HG03342 (cell line): ENCODE data around the gene GCNT1.
"Not testable (repeated sequence)": the region's sequence is repeated elsewhere in the genome, so short reads cannot be mapped to it uniquely, and the experiment has no call there.

Source experiments
- ATAC-seq: cut with Tn5 transposase; IDR thresholded peaks from one replicate; pipeline ENCODE4 v1.9.1; 2021; ENCODE audit warnings: mild to moderate bottlenecking, moderate library complexity; ENCODE audit not compliant: unreplicated experiment

The GCNT1 gene

DNA sequence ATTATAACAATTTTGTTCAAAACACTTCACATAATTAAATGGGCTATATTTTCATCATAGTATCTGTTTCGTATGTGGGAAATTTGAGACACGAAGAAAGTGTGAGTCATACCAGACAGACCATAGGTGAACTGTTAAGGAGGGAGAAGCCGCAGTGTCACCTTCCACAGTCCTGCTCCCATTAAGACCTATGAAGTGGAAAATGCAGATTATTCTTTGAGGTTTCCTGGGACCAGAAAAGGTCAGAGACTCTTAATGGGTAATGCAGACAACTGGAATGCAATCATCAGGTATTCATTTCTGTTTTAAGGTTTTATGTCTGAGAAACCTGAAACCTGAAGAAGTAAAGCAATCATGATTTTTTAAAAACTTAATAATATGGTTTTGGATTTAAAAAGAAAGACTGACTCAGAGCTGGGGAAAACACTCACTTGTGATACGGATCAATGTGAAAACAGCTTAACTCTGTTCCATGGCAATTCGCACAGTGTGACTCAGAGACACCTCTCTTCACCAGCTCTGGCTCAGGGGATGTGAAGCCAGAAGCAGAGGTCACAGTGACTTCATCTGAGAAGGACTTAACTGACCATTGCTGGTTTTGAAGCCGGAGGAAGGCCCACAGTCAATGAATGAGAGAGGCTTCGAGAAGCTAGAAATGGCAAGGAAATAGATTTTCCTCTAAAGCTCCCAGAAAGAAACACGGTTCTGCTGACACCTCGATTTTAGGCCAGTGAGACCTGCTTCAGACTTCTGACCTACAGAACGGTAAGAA, 17.2 kb upstream of the GCNT1 start:
- ATAC-seq = peak; percentile 68

DNA sequence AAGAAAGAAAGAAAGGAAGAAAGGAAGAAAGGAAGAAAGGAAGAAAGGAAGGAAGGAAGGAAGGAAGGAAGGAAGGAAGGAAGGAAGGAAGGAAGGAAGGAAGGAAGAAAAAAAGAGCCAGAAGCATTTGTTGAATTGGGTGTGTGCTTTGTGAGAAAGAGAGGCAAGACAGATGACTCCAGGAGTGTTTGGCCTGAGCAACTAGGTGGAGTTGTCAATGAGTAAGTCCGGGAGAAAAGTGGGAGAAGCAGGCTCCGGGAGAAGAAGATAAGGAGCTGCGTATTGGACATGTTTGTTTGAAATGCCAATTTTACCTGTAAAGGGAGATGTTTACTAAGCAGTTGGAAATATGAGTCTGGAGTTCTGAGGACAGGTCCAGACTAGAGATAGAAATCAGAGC, 15.1 kb upstream of the GCNT1 start:
- no peak for ATAC-seq

DNA sequence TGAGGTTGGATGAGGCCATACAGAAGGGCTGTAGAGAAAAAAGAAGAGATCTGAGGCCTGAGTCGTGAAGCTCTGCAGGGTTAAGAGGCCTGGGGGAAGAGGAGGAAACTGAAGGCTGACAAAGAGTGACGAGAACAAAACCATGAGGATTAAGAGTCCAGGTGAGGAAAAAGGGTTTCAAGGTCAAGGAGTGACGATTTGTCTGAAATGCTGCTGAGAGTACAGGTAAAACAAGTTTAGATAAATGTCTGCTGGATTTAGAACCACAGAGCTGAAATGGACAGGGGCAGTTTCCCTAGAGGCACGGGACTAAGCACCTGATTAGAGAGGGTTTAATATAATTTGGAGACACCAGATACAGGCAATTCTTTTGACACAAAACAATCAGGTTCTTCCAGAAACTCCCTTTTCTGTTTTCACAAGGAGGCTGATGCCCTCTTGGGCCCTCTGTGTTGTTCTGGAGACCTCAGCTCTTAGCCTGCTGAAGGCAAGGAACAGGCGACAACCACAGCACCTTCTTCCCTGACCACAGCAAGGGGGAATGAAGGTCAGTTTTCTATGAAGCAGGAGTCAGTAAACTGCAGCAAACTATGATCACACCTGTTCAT, 14.6 kb upstream of the GCNT1 start:
- no peak for ATAC-seq

DNA sequence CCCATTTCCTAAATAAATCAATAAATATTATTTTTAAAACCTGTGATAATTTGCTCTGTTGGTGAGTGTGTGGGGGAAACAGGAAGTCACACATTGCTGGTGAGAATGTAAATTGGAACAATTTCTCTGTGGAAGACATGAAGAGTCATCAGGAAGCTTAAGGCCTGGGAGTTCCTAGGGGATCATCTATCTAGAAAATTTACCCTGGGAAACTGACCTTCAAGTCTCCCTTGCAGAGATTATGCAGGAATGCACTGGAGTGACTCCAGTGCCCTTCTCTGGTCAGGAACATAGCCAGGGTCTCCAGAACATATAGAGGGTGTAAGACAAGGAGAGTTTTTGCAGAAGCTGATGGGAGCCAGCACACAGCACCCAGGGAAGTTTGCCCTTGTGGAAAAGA, 13.0 kb upstream of the GCNT1 start:
- no peak for ATAC-seq

DNA sequence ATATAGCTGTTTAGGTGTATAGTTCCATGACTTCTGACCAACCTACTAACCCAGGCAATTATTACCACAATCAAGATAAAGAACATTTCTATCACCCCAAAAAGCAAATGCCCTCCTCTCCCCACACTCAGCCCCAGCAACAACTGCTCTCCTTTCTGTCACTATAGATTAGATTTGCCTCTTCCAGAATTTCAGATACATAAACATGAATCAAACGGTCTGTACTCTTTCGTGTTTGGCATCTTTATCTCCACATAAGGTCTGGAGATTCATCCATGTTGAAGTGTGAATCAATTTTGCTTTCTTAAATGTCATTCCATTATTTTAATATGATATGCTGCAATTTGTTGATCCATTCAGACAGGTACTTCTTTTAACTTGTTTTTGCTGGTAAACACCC, 10.5 kb upstream of the GCNT1 start:
- ATAC-seq = no peak

DNA sequence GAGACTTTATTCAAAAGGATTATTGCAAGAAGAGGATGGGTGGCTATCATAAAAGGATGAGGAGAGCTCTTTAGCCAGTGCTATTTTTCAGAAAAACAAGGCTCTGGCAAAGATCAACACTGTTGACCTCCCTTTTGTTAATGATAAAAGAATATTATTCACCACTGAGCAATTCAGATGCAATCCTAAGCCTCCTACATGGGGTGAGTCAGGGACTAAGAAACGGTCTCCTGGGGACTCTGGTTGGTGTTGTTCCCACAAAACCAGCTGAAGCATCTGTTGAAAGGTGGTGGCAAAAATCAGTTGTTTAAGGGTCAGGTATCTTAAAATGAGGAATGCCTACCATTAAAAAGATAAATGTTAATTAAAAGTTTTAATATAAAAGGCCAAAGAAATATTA, 7.7 kb upstream of the GCNT1 start:
- no peak for ATAC-seq

DNA sequence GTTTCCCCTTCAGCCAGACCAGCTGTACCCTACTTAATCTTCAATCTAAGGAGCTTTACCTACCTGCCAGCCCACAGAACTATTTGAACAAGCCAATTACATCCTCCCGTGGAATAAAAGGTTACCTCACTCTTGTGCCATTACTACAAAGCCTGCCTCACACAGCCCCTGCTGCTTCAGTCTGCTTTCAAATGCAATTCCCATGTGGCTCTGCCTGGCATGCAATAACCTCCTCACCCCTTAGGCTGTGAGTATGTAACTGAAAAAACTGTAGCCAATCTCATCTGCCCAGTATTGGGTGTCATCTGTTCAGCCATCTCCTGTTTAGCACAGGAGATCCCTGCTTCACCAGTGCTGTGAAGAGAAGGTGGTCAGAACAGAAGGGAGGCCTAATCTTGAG, 6.1 kb upstream of the GCNT1 start:
- ATAC-seq = no peak

DNA sequence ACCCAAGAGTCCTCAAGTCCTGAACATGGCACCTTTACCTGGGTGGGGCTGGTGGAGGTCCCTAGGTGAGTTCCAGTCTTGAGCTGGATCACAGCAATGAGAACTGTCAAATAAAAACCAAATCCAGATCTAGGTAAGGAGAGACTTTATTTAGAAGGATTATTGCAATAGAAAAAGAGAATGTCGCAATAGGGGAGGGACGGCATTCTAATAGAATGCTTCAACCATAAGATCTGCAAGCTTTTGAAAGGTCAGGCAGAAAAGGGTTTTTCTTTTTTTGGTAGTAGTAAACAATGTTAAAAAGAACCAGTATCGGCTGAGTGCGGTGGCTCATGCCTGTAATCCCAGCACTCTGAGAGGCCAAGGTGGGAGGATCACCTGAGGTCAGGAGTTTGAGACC, 5.2 kb upstream of the GCNT1 start:
- no peak for ATAC-seq

DNA sequence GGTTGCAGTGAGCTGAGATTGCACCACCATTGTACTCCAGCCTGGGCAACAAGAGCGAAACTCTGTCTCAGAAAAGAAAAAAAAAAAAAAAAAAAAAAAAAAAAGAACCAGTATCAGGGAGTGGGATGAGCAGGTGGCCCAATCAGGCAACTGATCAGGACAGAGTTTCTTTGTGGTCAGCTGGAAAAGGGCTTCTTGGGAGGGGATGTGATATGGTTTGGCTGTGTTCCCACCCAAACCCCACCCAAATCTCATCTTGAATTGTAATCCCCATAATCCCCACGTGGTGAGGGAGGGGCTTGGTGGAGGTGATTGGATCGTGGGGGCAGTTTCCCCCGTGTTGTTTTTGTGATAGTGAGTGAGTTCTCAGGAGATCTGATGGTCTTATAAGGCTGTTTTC, 4.7 kb upstream of the GCNT1 start:
- ATAC-seq = no peak

DNA sequence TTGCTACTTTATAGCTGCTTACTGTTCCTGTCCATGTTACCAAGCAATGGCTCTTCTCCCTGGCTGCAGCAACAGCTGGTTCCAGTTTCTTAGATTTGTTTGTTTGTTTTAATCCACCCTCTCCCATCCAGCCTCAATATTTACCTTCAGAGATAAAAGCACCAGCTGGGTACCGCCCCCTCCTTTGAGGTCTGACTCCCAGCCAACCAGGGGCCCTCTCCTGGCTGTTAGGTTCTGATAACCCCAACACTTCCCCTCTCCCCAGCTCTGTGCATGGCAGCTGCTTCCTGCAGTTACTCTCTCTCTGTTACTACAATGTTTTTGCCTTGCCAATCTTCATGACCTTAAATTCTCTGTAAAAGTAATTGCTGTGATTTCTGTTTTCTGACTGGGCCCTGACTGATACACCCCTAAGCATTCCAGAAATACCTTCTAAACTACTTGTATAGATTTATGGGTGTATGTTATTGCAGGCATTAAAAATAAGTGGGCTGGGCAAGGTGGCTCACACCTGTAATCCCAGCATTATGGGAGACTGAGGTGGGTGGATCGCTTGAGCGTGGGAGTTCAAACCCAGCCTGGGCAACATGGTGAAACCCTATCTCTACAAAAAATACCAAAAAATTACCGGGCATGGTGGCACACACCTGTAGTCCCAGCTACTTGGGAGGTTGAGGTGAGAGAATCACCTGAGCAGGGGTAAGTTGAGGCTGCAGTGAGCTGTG, 2.6 kb upstream of the GCNT1 start:
- peak; percentile 42 for ATAC-seq

DNA sequence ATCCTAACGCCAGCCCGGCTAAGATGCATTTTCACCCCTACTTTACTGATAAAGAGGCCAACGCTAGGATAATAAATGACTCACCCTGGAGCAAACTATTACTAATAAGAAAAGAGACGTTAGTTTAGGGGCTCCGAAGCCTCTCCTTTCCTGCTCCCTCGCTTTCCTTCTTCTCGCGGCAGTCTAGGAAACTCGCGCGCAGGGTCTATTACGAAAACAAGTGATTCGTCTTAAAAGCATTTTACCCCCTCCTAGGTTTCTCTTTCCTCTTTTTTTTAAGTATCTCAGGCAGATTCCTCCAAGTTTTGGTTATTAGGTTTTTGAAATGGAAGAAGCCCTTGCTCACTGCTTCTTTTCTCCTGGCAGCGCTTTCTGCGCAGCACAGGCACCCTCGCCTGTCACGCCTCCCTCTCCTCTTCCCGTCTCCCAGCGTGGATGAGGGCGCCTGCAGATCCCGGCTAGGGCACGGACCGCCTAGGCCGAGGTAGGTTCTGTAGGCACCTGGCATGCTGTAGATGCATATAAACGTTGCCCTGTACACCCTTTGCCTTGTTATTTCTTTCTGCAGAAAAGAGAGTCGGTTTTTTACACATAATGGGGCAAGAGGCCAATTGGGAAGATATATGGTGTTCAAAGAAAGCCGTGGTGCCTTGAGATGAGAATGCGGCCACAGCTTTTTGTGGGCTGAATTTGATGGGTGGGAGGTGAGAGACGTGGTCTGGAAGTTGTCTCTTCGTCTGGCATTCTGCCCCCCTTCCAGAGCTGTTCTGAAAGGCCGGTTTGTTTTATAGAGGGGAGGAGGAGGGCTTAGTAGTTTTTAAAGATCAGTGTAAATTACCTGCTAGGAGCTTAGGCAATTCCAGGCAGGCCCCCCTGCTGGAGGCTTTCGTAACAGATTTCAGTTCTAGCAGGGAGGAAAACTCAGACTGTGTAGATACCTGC, 983 bp downstream of the GCNT1 start:
- no peak for ATAC-seq

DNA sequence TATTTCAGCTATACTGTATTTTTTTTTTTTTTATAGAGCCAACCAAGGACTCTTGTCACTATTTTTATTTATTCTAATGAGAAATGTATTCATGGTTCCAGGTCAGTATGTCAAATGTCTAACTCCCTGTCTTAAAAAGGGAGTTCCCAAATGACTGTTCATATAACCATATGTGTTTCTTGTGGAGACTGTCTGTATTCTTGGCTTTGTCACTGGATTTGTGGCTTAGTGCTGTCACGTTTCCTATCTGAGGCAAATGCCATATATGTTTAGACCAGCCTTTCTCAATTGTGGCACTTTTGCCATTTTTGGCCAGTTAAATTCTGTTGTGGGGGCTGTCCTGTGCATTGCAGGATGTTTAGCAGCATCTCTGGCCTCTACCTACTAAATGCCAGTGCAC, 3.1 kb downstream of the GCNT1 start:
- ATAC-seq = no peak

DNA sequence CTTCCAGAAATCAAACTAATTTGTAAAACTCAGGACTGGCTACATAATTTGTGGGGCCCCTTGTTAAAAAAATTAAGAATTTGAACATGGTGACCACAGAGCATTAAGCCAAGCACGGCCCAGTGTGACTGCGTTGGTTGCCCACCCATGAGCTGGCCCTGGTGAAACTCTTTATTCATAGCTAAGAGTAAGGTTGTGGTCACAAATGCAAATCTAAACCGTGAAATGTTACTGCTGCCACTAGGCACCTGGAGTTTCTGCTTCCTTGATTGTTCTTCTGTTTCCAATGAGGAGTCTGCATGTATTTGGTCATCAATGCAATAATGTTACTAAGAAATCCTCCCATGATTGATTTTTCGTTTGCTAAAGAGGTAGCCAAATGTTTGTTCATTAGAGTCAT, 4.2 kb downstream of the GCNT1 start:
- ATAC-seq = peak; percentile 51

DNA sequence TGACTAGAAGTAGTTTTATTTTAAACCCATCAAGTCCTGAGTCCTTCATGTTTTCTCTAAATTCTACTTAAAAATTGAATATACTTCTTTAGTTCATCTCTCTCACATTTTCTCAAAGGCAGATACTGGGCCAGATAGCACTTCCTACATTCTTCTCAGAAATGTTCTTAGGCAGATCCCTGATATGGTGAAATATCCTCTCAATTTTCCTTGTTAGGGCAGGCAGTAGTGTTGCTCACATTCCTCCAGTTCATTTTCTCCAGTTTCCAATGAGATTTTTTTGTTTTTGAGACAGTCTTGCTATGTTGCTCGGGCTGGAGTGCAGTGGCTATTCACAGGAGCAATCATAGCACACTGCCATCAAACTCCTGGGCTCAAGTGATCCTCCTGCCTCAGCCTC, 5.7 kb downstream of the GCNT1 start:
- ATAC-seq = no peak

DNA sequence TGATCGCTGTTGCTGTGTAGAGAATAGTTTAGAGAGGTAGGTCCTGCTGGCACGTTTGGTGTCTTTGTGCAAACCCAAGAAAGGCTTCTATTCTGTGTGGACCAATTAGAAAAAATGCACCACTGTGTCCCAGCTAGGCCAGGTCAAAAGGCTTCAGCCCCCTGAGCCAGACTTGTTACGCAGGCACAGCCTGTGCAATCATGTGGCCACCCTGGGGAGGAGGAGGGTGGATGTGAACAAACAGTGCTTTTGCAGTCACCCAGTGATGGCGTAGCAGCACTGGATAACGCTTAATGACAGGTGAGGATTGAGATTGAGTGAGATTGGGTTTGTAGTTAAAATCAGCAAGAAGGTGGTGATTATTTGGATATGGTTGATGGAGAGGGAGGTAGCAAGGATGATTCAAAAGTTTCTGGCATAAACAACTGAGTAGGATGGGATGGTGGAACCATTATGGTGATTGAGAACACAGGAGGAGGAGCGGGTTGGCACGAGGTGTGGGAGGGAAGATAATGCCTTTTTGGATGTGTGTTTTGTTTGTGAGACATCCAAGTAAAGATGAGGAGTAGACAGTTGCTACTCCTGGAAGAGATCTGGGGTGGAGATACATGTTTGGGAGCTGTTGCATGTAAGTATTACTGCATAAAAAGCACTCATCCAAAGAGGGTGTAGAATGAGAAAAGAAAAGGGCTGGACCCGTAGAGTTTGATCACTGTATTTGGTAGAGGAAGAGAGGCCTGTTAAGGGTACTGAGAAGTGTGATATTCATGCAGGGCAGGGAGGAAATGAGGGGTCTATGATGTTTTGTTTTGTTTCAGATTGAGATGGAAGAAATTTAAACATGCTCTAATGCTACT, 6.7 kb downstream of the GCNT1 start:
- ATAC-seq = no peak

DNA sequence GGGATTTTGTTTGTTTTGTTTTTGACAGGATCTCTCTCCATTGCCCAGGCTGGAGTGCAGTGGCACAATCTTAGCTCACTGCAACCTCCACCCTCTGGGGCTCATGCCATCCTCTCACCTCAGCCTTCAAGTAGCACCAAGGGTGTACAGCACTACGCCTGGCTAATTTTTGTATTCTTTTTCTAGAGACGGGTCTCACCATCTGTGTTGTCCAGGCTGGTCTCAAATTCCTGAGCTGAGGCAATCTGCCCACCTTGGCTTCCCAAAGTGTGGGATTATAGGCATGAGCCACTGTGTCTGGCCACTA, 7.3 kb downstream of the GCNT1 start:
- ATAC-seq = no peak

DNA sequence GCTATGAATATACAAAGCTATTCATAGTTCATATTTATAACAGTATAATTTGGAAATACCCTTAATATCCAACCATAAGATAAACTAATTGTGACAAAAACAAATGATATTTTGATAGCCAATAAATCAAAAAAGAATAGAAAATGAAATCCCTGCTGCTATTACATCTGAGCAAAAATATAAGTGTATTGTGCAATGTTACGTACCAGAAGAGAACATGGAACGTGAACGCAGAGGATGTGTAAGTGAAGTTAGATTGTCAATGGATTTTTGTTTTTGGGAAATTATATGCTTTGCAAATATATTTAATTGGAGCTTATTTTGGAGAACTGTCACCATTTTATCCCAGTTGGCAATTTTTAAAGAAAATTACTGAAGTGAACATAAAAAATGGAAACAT, 15.4 kb downstream of the GCNT1 start:
- no peak for ATAC-seq

DNA sequence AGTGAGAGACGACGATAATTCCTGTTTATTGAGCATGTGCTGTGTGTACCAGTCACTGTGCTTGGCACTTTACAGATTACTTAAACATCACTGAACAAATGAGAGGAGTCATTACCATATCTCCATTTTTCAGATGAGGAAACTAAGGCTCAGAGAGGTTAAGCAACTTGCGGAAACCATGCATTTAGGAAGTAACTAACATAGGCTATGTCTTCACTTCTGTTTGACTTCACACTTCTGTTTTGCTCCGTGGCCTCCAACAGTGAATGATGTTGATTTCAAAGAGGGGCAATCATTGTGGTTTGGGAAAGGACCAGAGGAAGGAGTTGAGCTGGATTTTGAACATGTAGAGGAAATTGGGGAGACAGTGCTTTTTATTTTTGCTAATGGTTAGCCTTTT, 16.7 kb downstream of the GCNT1 start:
- ATAC-seq = no peak

DNA sequence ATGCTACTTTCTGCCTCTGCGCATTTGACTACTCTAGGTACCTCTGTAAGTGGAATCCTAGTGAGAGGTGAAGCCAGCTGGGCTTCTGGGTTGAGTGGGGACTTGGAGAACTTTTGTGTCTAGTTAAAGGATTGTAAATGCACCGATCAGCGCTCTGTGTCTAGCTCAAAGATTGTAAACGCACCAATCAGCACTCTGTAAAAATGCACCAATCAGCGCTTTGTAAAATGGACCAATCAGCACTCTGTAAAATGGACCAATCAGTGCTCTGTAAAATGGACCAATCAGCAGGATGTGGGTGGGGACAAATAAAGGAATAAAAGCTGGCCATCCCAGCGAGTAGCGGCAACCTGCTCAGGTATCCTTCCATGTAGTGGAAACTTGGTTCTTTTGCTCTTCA, 18.8 kb downstream of the GCNT1 start:
- not testable (repeated sequence) for ATAC-seq

DNA sequence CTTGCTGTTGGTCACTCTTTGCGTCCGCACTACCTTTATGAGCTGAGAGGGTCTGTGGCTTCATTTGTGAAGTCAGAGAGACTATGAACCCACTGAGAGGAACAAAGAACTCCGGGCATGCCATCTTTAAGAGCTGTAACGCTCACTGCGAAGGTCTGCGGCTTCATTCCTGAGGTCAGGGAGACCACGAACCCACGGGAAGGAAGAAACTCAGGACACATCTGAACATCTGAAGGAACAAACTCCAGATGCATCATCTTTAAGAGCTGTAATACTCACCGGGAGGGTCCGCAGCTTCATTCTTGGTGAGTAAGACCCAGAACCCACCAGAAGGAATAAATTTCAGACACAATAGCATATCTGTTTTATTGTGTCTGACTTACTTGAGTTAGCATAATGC, 19.2 kb downstream of the GCNT1 start:
- no peak for ATAC-seq
